HG03469 (cell line): ENCODE results near the gene C6.
"Not testable (repeated sequence)": the region's sequence is repeated elsewhere in the genome, so short reads cannot be mapped to it uniquely, and the experiment has no call there.

ENCODE experiments used
- ATAC-seq: cut with Tn5 transposase; IDR thresholded peaks from one replicate; pipeline ENCODE4 v1.9.1; 2021; ENCODE audit warnings: mild to moderate bottlenecking, moderate library complexity, moderate number of reproducible peaks; ENCODE audit not compliant: unreplicated experiment

C6 gene

DNA sequence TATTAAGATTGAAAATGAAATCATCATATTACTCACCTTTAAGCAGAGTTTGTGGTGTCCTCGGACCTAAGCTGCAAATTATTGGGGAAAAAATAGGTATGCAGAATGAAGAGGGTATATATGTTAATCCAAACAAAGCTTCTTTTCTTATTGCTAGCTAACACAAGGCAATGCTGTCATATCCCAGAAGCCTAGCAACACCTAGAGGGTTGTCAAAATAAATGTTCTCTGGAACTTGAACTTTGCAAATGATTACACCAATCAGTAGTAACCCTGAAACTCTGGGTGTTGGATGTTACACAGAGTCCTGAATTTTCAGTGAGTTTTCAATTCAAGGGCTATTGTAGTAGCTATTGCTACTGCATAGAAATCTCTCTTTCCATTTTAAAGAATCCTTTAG lies at the start of gene C6:
Gene C6 (minus strand): TSS at position 193 of the 400 bp plus-strand sequence. CDS start 10,302 bp downstream, outside the sequence.
- ATAC-seq = no peak

DNA sequence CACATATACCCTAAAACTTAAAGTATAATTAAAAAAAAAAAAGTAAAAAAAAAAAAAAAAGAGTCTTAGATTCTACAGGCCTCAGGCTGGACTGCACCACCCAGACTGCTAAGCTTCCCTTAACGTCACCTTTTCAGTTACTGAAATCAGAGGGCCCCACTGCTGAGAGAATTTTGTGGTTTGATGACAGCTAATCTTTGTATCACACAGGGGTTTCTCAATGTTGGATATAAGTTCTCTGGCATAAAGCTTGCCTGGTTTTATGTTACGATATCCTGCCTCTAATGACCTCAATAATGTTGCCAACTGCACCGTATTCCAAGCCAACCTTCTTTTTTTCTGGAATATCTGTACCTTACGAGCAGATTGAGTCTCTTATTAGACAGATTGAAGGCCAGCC lies 43.1 kb upstream of the C6 start:
- no peak for ATAC-seq

DNA sequence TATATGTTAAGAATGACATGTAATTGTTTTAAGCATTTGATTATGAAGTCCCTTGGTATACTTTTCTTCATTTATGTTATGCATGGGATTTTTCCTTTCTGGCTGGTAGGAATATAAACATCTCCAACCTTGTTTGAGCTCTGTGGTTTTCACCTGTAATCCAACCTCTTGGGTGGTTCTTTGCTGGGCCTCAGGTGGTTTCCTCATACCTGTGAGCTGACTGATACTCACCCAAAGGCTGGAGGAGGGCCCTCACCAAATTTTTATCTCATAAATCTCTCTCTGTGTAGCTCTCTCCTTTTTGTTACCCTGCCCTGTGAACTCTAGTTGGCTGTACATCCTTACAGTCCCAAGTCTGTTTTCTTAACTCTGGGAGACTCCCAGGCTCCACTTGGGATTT lies 39.8 kb upstream of the C6 start:
- no peak for ATAC-seq

DNA sequence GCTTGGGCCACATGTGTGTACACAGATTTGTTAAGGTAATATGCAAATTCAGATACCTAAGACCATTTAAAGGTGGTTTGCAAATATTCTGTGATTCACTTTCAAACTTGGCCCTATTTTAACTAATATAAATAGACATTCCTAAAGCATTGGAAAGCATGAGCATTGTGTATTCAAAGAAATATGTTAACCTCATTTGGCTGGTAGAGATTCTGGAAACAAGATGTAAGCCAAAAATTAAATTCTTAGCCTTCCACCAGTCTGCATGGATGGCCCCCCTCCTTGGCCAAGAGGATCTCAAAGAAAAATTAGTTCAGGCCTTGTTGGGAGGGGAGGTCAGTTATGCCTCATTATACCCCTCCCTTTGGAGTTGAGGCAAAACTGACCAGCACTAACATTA lies 38.7 kb upstream of the C6 start:
- no peak for ATAC-seq

DNA sequence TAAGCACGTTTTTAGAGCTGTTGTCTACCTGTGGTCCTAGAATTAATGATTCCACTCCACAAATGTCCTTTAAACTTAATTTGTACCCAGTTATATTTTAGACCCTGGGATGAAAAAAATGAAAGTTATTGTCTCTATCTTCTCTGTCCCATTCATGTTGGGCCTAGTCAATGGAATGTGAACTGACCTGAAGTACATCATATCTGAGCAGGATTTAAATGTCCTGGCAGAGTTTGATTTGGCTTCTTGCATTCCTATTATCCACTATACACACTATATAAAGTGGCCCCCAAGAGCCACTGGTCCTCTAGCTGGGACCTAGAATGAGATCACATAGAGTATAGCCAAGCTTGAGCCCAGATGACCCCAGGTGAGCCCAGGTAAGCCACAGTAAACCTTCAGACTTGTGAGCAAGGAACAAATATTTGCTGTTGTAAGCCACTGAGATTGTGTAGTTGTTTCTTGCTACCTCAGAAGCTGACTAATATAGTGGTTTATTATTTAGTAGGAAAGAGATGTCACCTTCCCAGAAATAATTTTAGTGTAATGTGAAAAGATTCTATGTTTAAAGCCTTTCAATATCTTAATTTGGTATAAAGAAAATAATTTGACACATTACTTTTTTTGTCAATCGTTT lies 37.1 kb upstream of the C6 start:
- ATAC-seq = no peak

DNA sequence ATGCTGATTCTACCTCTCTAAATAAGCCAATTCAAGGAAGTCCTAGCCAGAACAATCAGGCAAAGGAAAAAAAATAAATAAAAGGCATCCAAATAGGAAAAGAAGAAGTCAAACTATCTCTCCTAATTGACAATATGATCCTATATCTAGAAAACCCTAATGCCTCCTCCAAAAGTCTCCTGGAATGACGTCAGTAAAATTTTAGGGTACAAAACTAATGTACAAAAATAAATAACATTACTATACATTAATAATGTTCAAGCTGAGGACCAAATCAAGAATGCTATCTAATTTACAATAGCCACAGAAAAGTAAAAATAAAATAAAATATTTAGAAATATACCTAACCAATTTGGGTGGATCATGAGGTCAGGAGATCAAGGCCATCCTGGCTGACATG lies 33.8 kb upstream of the C6 start:
- ATAC-seq = no peak

DNA sequence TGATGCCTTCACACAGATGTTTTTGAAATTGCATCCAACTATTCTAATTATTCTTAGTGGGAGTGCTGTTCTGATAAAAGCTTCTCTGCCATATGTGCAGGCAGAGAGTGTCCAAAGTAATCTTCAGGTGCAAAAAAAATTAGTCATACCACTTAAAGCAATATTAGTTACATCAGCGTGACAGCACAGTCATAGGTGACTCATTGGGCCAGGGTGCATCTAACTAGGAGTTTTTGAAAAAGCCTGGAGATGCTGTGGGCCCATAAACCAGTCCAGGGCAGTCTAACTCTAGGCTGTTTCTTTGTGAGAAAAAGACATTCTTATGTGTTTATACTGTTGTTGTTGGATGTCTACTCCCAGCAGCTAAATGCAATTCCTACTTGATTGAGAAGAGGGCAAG lies 33.0 kb upstream of the C6 start:
- ATAC-seq = no peak

DNA sequence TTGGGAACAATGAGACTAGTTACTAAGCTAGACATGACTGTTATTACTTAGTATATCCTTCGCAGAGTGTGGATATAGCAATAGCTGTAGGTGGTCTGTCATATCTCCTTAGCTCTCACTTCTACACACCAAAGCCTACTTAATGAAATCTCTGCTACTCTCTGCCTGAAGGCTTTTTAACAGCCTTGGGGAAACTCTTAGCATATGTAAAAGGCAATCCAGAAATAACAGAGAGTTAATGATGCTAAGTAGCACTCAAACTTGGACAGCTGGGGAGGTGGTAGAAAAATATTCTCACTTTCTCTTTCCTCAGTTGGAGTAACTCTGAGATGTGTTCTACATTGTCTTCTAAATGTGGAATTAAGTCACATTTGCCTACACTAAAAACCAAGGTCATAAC lies 30.2 kb upstream of the C6 start:
- no peak for ATAC-seq

DNA sequence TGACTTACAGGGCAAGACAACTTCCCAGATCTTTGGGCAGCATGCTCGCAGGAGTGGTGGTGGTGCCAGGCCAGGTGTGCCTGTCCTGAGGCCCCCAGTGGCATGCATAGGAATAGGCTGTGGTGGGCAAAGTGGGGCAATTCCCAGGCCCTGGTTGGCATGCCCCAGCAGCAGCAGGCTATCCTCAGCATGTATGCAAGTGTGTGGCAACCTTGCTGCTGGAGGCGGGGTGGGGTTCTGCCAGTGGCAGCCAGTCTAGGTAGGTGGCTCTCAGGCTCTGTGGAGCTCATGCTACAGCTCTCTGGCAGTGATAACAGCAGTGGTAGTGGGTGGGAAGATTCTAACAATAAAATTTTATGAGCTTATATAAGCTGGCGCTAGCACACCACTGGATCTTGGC lies 27.7 kb upstream of the C6 start:
- ATAC-seq = no peak

DNA sequence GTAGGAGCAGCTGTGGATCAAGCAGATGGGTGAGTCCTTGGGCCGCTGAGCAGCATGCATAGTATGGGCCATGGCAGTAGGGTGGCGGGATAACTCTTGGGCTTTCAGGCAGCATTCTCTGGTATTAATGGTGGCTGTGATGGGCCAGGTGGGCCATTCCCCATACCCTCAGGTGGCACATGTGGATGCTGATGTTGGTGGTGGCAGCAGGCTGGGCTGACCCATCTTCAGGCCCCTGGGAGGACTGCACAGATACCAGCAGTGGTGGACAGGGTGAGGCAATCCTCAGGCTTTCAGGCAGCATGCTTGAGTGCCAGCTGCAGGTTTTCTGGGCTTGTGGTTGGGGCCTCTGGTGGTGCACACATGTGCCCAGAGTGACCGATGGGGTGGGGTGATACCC lies 27.1 kb upstream of the C6 start:
- ATAC-seq = no peak

DNA sequence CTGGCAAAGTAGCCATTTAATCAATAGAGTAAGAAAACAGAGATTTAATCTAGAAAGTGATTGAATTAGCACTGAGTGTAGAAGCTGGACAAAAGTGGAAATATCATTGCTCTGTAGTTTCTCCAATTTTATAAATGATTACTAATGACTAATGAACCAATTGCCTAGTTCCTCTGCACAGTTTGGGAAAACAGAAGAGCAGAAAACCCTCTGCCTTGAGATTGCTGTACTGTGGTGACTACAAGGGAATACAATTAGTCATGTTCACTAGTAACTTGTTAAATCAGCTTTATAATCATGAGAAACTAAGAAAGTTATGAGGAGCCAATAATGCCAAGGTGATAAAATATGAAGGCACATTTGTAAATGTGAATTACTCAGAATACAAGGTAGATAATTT lies 21.1 kb upstream of the C6 start:
- ATAC-seq = no peak

DNA sequence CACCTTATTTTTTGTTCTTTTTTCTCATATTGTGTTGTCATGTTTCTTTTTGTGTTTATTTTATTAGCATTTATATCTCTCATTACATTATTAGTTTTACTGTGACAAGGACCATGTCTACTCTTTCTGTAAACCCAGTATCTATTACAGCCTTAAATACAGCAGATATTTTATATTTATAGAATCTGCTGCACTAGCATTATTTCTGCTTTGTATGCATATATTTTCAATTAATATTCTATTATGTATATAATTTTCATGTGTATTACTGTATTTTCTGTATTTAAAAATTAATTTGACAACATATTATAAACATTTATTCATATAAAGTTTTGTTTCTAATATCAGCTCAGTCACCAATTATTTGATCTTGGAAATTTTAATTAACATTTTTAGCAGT lies 19.5 kb upstream of the C6 start:
- no peak for ATAC-seq

DNA sequence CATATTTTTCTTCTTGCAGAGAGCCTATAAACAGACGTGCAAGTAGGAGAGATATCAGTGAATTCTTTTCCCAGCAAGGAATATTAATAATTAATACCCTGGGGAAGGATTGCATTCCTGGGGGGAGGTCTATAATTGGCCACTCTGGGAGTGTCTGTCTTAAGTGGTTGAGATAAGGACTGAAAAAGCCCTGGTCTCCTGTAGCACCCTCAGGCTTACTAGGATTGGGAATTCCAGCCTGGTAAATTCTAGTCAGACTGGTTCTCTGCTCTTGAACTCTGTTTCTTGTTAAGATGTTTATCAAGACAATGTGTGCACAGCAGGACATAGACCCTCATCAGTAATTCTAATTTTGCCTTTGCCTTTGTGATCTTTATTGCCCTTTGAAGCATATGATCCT lies 16.9 kb upstream of the C6 start:
- not testable (repeated sequence) for ATAC-seq

DNA sequence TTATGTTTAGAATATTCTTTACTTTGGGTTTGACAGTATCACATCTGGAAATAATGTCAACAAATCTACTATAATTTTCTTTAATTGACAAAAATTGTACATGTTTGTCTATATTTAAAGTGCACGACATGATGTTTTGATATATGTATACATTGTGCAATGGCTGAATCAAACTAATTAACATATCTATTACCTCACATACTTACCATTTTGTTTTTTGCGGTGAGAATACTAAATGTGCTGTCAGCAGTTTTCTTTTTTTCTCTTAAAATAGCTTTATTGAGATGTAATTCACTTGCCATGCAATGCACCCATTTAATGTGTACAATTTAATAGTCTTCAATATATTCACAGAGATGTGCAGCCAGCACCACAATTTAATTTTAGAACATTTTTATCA lies 10.6 kb upstream of the C6 start:
- no peak for ATAC-seq

DNA sequence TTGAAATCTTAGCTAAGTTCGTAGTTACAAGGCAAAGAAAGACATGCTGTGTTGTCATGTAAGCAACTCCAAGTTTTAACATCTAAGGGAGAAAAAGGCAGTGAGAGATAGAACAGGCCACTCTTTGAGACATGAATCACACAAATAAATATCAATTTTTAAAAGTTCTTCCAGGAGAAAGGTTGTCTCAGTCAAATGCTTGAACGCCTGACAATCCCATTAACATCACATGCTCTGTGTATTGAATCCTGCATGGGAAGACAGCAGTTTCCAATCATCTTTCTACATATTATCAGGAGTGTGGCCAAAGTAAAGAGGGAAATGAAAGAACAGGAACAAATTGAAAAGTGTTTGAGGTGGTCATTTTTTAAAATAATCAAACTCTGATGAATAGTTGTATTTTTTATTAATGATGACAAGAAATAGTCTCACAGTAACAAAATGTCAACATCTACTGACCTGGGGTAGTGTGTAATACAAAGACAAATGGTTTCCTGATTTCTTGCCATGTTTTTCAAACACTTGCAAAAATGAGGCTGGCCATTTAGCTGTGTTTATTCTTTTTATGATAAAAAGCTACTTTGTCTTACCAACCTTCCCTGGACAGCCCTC lies 6.4 kb upstream of the C6 start:
- no peak for ATAC-seq

DNA sequence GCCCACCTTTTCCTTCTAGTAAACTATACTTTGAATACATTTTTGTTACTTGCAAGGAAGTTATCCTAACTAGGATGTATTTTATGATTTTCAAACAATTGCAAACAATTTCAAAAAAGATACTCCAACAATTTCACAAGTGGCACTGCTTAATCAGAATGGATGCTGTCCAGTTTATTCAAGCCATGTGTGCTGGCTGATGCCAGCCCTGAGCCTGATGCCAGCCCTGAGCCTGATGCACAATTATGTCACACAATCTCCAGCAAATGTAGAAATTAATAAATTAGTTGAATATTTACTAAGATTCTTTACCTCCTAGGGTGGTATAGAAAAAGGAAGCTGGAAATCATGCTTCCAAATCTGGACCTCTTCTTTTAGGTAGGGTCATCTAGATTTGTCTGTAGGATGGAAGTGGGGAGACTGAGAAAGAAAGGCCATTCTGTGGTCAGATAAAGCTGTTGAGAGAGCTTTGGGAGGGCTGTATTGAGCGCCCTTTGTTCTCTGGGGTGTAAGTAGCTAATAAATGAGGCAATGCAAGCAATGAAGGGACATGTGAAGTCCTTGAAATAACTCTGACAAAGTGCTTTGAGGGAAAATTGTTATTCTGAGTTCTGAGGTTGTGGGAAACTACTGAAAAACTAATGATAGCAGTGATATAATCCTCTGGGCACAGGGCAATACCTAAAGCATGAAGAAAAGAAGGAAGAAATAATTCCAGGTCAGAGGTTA lies 5.8 kb upstream of the C6 start:
- no peak for ATAC-seq

DNA sequence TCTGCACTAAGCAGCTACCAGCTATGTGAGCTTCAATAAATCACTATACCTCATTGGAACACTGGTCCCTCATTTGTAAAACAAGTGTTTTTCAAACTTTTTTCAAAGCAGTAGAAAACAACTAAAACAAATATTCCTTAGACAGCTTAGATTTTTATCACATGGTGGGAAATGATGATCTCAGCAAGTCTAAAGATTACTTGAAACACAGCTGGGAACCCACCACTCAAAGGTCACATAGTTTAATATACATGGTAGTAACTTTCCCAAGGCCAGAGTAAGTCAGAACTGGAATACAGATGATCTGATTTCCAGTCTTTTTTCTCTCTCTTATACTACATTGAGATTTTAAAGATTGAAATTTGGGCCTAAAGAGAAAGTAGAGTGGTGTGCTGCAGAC lies 850 bp upstream of the C6 start:
- ATAC-seq = no peak

DNA sequence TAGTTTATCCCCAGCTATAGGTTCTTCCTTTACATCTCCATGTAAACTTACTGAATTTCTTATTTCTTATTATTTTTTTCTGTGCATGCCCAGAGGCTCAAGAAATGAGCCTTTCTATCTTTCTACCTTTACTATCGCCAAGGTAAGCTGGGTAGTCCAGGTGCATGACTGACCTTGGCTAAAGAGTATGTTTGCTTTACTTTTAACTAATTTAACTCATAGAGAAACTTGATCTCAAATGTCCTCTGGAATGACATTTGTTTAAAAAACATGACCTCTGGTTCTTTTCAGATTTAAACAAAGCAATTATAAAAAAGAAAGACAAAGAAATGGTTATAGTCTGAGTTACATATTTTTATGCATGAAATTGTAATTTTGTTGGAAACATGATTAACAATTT lies 397 bp downstream of the C6 start:
- no peak for ATAC-seq

DNA sequence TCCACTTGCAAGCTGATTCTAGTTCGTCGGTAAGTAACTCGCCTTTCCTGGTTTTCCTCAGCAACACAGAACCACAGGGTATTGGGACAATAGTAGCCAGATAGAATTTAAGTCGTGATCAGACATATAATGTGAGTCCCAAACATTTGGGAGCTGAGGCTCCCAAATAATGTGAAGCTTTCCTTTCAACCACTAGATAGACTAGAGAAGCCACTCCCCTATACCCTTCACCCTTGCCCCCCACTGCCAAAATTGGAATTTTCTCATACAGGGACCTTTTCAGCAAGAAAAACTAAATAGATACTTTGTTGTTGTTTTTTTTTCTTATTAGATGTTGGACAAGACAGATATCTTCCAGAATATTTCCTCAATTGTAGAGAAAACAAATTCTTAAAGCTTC lies 1.9 kb downstream of the C6 start:
- ATAC-seq = no peak

DNA sequence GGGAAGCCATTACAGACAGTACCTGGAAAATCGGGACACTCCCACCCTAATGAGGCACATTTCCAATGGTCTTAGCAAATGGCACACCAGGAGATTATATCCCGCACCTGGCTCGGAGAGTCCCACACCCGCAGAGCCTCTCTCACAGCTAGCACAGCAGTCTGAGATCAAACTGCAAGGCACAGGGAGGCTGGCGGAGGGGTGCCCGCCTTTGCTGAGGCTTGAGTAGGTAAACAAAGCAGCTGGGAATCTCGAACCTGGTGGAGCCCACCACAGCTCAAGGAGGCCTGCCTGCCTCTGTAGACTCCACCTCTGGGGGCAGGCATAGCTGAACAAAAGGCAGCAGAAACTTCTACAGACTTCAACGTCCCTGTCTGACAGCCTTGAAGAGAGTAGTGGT lies 7.9 kb downstream of the C6 start:
- ATAC-seq = not testable (repeated sequence)

DNA sequence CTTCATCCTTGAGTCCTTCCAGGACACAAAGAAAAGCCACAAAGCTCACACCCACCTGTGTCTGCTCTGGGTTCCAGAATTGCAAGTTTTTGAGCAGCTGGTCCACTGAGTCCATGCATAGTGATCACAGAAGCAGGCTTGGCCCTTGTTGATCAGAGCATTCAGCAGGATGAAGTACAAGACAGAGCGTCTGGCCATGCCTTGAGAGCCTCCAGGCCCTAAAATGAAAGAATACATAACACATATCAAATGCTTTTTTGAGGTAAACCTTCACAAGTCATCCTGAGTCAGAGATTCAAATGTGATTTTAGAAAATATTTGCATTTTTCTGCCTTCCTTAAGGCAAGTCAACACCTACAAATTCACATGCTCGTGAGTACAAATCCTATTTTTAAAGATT lies 10.3 kb downstream of the C6 start:
- ATAC-seq = no peak

DNA sequence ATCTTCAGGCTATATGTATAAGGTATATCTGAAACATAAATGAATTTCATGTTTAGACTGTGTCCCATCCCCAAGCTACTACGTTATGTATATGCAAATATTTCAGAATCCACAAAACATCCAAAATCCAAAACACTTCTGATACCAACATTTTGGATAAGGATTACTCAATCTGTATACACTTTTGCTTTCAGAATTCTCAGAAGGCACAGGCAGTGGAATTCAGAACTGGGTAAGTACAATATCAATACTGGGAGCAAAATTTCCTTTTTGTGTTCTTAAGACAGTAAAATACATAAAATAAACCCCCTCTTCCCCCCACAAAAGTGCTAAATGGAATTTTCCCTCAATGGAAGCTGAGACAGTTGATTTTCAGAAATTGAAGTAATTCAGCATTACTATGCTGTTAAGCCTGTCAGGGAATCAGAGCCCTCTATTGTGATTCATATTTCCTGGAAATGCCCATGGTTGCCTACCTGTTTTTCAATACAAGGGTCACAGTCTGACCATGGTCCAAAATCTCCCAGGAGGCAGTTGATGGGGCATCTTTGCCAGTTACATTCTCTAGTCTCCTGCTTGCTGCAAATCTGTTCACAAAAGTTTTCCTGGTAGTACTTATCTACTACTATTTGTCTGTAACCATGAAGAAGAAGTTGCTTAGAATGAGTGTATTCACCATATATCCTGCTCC lies 12.1 kb downstream of the C6 start:
- ATAC-seq = no peak
